ENCODE data around the gene CCN5. TPM values are rescaled to one million over a fixed set of nuclear protein-coding genes. Genes with fewer than 3 reads are reported as not detected.
A peak's percentile ranks its signal among the peaks of the same experiment; 100 is the strongest.

Gene CCN5
- total and polyA plus RNA-seq, 7 experiments from 2014 or later: not detected

GRCh38 chr20:44737116-44737515 lies 21.9 kb downstream of the CCN5 start:
- H3K27ac ChIP-seq (ENCODE audit: low read depth, low read length): no peak overlapping the region
- peak overlapping the region in 2 of 10 donors; percentile 73 to 78 for H3K4me3 Mint-ChIP-seq
- no peaks in the 10 kb centered on the region for H3K4me1 ChIP-seq (ENCODE audit: control insufficient read depth in 2 of 2, insufficient read depth in 2 of 2, low read length in 2 of 2)
- H3K27ac Mint-ChIP-seq: peak overlapping the region in 4 of 9 donors; percentile 16 to 80 (median 28)
- H3K27me3 ChIP-seq (ENCODE audit: control insufficient read depth in 2 of 2, insufficient read depth in 2 of 2, low read length in 2 of 2): no peaks in the 10 kb centered on the region
- ChIA-PET CTCF (interaction anchor here (0.9 to 1.3 kb wide), 2 partner anchors 11 to 54 kb away, joined by 3 read pairs; no protein-coding TSS in a partner anchor), POLR2A (interaction anchor here (0.6 kb wide), 1 partner anchor 122 kb away, joined by 3 read pairs; no protein-coding TSS in a partner anchor)
- no peak overlapping the region for H3K4me3 ChIP-seq (ENCODE audit: low read length)
- peaks cover 0 to 13% (median 0%) of the 10 kb centered on the region in 11 donors for H3K9me3 Mint-ChIP-seq
- intact Hi-C loops (cut with micrococcal nuclease): loop anchor here (2.0 to 10.0 kb wide), 5 partner anchors 122 to 526 kb away; partner anchors contain the start of genes FITM2 (in 1 of the 2), OSER1 (in 1 of the 2), SERINC3 (in 1 of the 2) and YWHAB (in 1 of the 2)
- no peaks in the 10 kb centered on the region for H3K9me3 ChIP-seq (ENCODE audit: control insufficient read depth in 2 of 3, low read length in 3 of 3)
- H3K36me3 Mint-ChIP-seq: peaks cover 0 to 21% (median 0%) of the 10 kb centered on the region in 5 donors
- no peak for DNase-seq
- H3K27me3 Mint-ChIP-seq: peaks cover 0 to 5% (median 0%) of the 10 kb centered on the region in 5 donors
- no peak for ATAC-seq
- H3K36me3 ChIP-seq (ENCODE audit: control insufficient read depth in 2 of 3, insufficient read depth in 3 of 3, low read length in 3 of 3): no peaks in the 10 kb centered on the region
- H3K4me1 Mint-ChIP-seq: peaks cover 11 to 27% (median 25%) of the 10 kb centered on the region in 7 donors

- DNase-seq (peak in 7 of 9 donors; percentile 19 to 61 (median 45)), ATAC-seq (peak; percentile 63)
- Histone ChIP-seq H3K27me3 (ENCODE audit: control insufficient read depth in 2 of 2, insufficient read depth in 2 of 2, low read length in 2 of 2) (no peaks in the 10 kb centered on the region), H3K9me3 (ENCODE audit: control insufficient read depth in 2 of 3, low read length in 3 of 3) (no peaks in the 10 kb centered on the region), H3K4me3 (ENCODE audit: low read length) (no peak overlapping the region), H3K27ac (ENCODE audit: low read depth, low read length) (no peak overlapping the region), H3K4me1 (ENCODE audit: control insufficient read depth in 2 of 2, insufficient read depth in 2 of 2, low read length in 2 of 2) (no peaks in the 10 kb centered on the region), H3K36me3 (ENCODE audit: control insufficient read depth in 2 of 3, insufficient read depth in 3 of 3, low read length in 3 of 3) (no peaks in the 10 kb centered on the region)
- Mint-ChIP-seq H3K27me3 (peaks cover 0 to 15% (median 0%) of the 10 kb centered on the region in 5 donors), H3K27ac (peak overlapping the region in 3 of 9 donors; percentile 14 to 50 (median 46)), H3K9me3 (peaks cover 0 to 13% (median 0%) of the 10 kb centered on the region in 11 donors), H3K36me3 (peaks cover 0 to 21% (median 0%) of the 10 kb centered on the region in 5 donors), H3K4me1 (peaks cover 11 to 25% (median 21%) of the 10 kb centered on the region in 7 donors), H3K4me3 (peak overlapping the region in 5 of 10 donors; percentile 24 to 84 (median 37))
- CTCF ChIA-PET: no interaction called here
- POLR2A ChIA-PET: interaction anchor here (1.0 to 1.3 kb wide), 2 partner anchors 8 to 264 kb away, joined by 3 read pairs; partner anchors contain the start of gene TTPAL
- intact Hi-C loops (cut with micrococcal nuclease): loop anchor here in 1 of 2 donors (10.0 kb wide), 4 partner anchors 124 to 424 kb away; partner anchors contain the start of genes FITM2, SERINC3 and YWHAB
Observed at GRCh38 chr20:44738813-44739477, 23.8 kb downstream of the CCN5 start.

- DNase-seq: no peak
- Mint-ChIP-seq H3K9me3 (peaks cover 0 to 13% (median 0%) of the 10 kb centered on the region in 11 donors), H3K27me3 (peaks cover 0 to 23% (median 5%) of the 10 kb centered on the region in 5 donors), H3K4me1 (peaks cover 11 to 26% (median 22%) of the 10 kb centered on the region in 7 donors), H3K36me3 (peaks cover 0 to 21% (median 0%) of the 10 kb centered on the region in 5 donors), H3K4me3 (no peak overlapping the region), H3K27ac (no peak overlapping the region)
- H3K9me3 ChIP-seq (ENCODE audit: control insufficient read depth in 2 of 3, low read length in 3 of 3): no peaks in the 10 kb centered on the region
- H3K27me3 ChIP-seq (ENCODE audit: control insufficient read depth in 2 of 2, insufficient read depth in 2 of 2, low read length in 2 of 2): no peaks in the 10 kb centered on the region
- ATAC-seq: no peak
- no peak overlapping the region for H3K27ac ChIP-seq (ENCODE audit: low read depth, low read length)
- H3K36me3 ChIP-seq (ENCODE audit: control insufficient read depth in 2 of 3, insufficient read depth in 3 of 3, low read length in 3 of 3): no peaks in the 10 kb centered on the region
- intact Hi-C loops (cut with micrococcal nuclease): loop anchor here in 1 of 2 donors (10.0 kb wide), 4 partner anchors 125 to 425 kb away; partner anchors contain the start of genes FITM2, SERINC3 and YWHAB
- H3K4me1 ChIP-seq (ENCODE audit: control insufficient read depth in 2 of 2, insufficient read depth in 2 of 2, low read length in 2 of 2): no peaks in the 10 kb centered on the region
- ChIA-PET CTCF (interaction anchor here (0.7 to 1.0 kb wide), 2 partner anchors 55 to 1282 kb away, joined by 3 to 4 read pairs; no protein-coding TSS in a partner anchor), POLR2A (no interaction called here)
- H3K4me3 ChIP-seq (ENCODE audit: low read length): no peak overlapping the region
Observed at GRCh38 chr20:44739942-44740341, 24.8 kb downstream of the CCN5 start.

- Histone ChIP-seq H3K36me3 (ENCODE audit: control insufficient read depth in 2 of 3, insufficient read depth in 3 of 3, low read length in 3 of 3) (no peaks in the 10 kb centered on the region), H3K9me3 (ENCODE audit: control insufficient read depth in 2 of 3, low read length in 3 of 3) (no peaks in the 10 kb centered on the region), H3K27me3 (ENCODE audit: control insufficient read depth in 2 of 2, insufficient read depth in 2 of 2, low read length in 2 of 2) (peaks cover 0 to 4% of the 10 kb centered on the region in 2 donors), H3K4me3 (ENCODE audit: low read length) (no peak overlapping the region), H3K27ac (ENCODE audit: low read depth, low read length) (no peak overlapping the region), H3K4me1 (ENCODE audit: control insufficient read depth in 2 of 2, insufficient read depth in 2 of 2, low read length in 2 of 2) (peaks cover 0 to 6% of the 10 kb centered on the region in 2 donors)
- Mint-ChIP-seq H3K9me3 (peaks cover 0 to 4% (median 0%) of the 10 kb centered on the region in 11 donors), H3K27me3 (peaks cover 4 to 36% (median 18%) of the 10 kb centered on the region in 5 donors), H3K4me3 (no peak overlapping the region), H3K36me3 (peaks cover 0 to 6% (median 0%) of the 10 kb centered on the region in 5 donors), H3K27ac (no peak overlapping the region), H3K4me1 (peaks cover 12 to 23% (median 21%) of the 10 kb centered on the region in 7 donors)
- no peak for DNase-seq
- intact Hi-C loops (cut with micrococcal nuclease): no loop called here
- ChIA-PET CTCF (interaction anchor here (1.0 kb wide), 1 partner anchor 10 kb away, joined by 3 read pairs; no protein-coding TSS in a partner anchor), POLR2A (no interaction called here)
- ATAC-seq: no peak
Observed at GRCh38 chr20:44742304-44743079, 27.3 kb downstream of the CCN5 start.

- peaks cover 5 to 37% (median 19%) of the 10 kb centered on the region in 5 donors for H3K27me3 Mint-ChIP-seq
- Histone ChIP-seq H3K4me3 (ENCODE audit: low read length) (no peak overlapping the region), H3K4me1 (ENCODE audit: control insufficient read depth in 2 of 2, insufficient read depth in 2 of 2, low read length in 2 of 2) (peaks cover 0 to 6% of the 10 kb centered on the region in 2 donors), H3K36me3 (ENCODE audit: control insufficient read depth in 2 of 3, insufficient read depth in 3 of 3, low read length in 3 of 3) (no peaks in the 10 kb centered on the region), H3K27me3 (ENCODE audit: control insufficient read depth in 2 of 2, insufficient read depth in 2 of 2, low read length in 2 of 2) (peaks cover 0 to 4% of the 10 kb centered on the region in 2 donors), H3K27ac (ENCODE audit: low read depth, low read length) (no peak overlapping the region), H3K9me3 (ENCODE audit: control insufficient read depth in 2 of 3, low read length in 3 of 3) (no peaks in the 10 kb centered on the region)
- ATAC-seq: no peak
- peaks cover 0 to 4% (median 0%) of the 10 kb centered on the region in 5 donors for H3K36me3 Mint-ChIP-seq
- peaks cover 12 to 25% (median 22%) of the 10 kb centered on the region in 7 donors for H3K4me1 Mint-ChIP-seq
- no peak for DNase-seq
- CTCF ChIA-PET: no interaction called here
- POLR2A ChIA-PET: no interaction called here
- H3K27ac Mint-ChIP-seq: no peak overlapping the region
- peaks cover 0 to 4% (median 0%) of the 10 kb centered on the region in 11 donors for H3K9me3 Mint-ChIP-seq
- no peak overlapping the region for H3K4me3 Mint-ChIP-seq
- intact Hi-C loops (cut with micrococcal nuclease): no loop called here
Observed at GRCh38 chr20:44743080-44743701, 28.0 kb downstream of the CCN5 start.
